Keratinocyte (primary cell): Measurements from ENCODE around the gene SENP8.

ENCODE experiments used
- EZH2 ChIP-seq: IDR thresholded peaks from one replicate; pipeline ENCODE4 v1.6.1; 2012; ENCODE audit warnings: inconsistent platforms, mild to moderate bottlenecking, low read length, moderate library complexity
- TF ChIP-seq, protein P1 (sequence below), 3 experiments: IDR thresholded peaks in 1 of 3; conservative IDR thresholded peaks in 1 of 3; optimal IDR thresholded peaks in 1 of 3; 2 replicates in 2 of 3; 3 replicates in 1 of 3; pipeline versions ENCODE3 to v1.5.1; 2011; ENCODE audit warnings: low read length in 3 of 3, mild to moderate bottlenecking in 3 of 3, moderate library complexity in 2 of 3, control low read depth in 1 of 3, inconsistent platforms in 1 of 3; ENCODE audit not compliant: insufficient read depth in 2 of 3; ENCODE audit errors: extremely low read depth in 1 of 3

DNA sequence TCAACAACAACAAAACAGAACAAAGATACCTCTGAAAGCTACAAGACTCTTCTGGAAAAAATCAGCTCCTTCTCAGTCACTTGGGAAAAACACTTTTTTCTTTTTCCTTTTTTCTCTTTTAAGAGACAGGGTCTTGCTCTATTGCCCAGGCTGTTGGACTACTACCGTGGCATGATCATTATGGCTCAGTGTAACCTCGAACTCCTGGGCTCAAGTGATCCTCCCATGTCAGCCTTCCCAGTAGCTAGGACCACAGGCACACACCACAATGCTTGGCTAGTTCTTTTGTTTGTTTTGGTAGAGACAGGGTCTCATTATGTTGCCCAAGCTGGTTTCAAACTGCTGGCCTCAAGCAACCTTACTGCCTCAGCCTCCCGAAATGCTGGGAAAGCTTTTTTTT is 13.1 kb upstream of the SENP8 start:
- TF ChIP-seq, protein P1, sequence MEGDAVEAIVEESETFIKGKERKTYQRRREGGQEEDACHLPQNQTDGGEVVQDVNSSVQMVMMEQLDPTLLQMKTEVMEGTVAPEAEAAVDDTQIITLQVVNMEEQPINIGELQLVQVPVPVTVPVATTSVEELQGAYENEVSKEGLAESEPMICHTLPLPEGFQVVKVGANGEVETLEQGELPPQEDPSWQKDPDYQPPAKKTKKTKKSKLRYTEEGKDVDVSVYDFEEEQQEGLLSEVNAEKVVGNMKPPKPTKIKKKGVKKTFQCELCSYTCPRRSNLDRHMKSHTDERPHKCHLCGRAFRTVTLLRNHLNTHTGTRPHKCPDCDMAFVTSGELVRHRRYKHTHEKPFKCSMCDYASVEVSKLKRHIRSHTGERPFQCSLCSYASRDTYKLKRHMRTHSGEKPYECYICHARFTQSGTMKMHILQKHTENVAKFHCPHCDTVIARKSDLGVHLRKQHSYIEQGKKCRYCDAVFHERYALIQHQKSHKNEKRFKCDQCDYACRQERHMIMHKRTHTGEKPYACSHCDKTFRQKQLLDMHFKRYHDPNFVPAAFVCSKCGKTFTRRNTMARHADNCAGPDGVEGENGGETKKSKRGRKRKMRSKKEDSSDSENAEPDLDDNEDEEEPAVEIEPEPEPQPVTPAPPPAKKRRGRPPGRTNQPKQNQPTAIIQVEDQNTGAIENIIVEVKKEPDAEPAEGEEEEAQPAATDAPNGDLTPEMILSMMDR (optimal IDR thresholded peaks at IDR 0.05 in 1 of 3, IDR thresholded peaks at IDR 0.05 in 1 of 3, conservative IDR thresholded peaks at IDR 0.05 in 1 of 3; ENCODE audit: extremely low read depth in 1 of 3, insufficient read depth in 2 of 3, low read length in 3 of 3) = no peak
- TF ChIP-seq EZH2 = no peak
